ENCODE measurements around the gene PCNX3. TPM values are rescaled to one million over a fixed set of nuclear protein-coding genes. Genes with fewer than 3 reads are reported as not detected.
A peak's percentile ranks its signal among the peaks of the same experiment; 100 is the strongest.

PCNX3 gene
- total RNA-seq, 4 donors from 2014 or later = 60.2 to 106 (median 81.3) TPM

DNA sequence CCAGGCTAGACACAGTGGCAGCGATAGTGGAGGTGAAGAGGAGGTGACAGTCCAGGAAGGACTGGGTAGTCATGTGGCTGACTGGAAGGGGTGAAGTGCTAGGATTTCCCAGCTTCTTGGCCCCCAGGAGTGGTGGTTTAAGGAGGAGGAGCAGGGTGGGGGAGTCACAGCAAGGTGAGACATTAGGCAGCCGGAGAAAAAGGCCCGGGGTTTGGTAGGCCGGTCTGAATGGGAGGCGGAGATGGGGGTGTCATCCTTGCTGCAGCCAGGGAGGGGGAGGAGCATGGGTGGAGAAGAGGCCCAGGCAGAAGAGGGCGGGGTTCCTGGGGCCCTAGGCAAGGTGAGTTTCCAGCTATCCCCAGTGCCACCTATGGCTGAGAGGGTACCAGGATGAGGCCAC is 28.4 kb downstream of the PCNX3 start:
- Histone ChIP-seq H3K27ac (peak overlapping the region in 1 of 4 donors; percentile 42), H3K4me1 (peaks cover 0 to 27% (median 17%) of the 10 kb centered on the region in 4 donors), H3K9me3 (no peaks in the 10 kb centered on the region), H3K27me3 (no peaks in the 10 kb centered on the region), H3K4me3 (no peak overlapping the region), H3K36me3 (peaks cover 0 to 12% (median 0%) of the 10 kb centered on the region in 3 donors)
- DNase-seq = no peak
- TF ChIP-seq, protein P1, sequence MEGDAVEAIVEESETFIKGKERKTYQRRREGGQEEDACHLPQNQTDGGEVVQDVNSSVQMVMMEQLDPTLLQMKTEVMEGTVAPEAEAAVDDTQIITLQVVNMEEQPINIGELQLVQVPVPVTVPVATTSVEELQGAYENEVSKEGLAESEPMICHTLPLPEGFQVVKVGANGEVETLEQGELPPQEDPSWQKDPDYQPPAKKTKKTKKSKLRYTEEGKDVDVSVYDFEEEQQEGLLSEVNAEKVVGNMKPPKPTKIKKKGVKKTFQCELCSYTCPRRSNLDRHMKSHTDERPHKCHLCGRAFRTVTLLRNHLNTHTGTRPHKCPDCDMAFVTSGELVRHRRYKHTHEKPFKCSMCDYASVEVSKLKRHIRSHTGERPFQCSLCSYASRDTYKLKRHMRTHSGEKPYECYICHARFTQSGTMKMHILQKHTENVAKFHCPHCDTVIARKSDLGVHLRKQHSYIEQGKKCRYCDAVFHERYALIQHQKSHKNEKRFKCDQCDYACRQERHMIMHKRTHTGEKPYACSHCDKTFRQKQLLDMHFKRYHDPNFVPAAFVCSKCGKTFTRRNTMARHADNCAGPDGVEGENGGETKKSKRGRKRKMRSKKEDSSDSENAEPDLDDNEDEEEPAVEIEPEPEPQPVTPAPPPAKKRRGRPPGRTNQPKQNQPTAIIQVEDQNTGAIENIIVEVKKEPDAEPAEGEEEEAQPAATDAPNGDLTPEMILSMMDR (IDR thresholded peaks at IDR 0.05) = no peak

DNA sequence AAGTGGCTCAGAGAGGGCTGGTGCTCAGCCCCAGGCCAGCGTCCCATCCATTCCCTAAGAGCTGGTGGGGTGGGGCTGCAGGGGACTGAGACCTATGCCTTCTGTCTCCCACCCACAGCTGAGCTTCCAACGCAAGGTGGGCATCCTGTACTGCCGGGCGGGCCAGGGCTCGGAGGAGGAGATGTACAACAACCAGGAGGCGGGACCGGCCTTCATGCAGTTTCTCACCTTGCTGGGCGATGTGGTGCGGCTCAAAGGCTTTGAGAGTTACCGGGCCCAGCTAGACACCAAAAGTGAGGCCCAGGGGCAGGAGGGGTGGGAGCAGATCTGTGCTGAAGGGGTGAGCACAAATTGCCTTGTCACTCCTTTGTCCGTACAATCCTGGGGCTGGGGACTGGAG is 29.3 kb downstream of the PCNX3 start:
- TF ChIP-seq POLR2A (IDR thresholded peaks at IDR 0.05) = no peak
- TF ChIP-seq, protein P1 (IDR thresholded peaks at IDR 0.05) = no peak
- H3K4me3 ChIP-seq = no peak overlapping the region
- DNase-seq = no peak
- H3K27ac ChIP-seq = no peak overlapping the region
- H3K36me3 ChIP-seq = peaks cover 0 to 21% (median 0%) of the 10 kb centered on the region in 3 donors
- peaks cover 0 to 21% (median 10%) of the 10 kb centered on the region in 4 donors for H3K4me1 ChIP-seq
- H3K27me3 ChIP-seq = no peaks in the 10 kb centered on the region
- H3K9me3 ChIP-seq = no peaks in the 10 kb centered on the region

DNA sequence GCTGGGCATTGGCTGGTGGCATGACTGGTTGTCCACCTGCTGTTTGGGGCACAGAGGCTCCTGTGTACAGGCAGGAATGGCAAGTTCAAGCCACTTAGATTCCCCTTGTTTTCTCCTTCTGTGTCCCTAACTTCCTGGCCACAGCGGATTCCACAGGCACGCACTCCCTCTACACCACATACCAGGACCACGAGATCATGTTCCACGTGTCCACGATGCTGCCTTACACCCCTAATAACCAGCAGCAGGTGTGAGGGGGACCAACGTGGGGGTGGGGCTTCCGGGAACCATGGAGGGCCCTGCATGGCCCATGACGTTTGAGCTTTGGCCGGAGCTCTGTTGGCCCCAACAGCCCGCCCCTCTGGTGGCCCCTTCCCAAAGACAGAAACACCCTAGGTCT is 30.1 kb downstream of the PCNX3 start:
- Histone ChIP-seq H3K36me3 (peaks cover 0 to 28% (median 0%) of the 10 kb centered on the region in 3 donors), H3K4me3 (no peak overlapping the region), H3K27me3 (no peaks in the 10 kb centered on the region), H3K4me1 (peaks cover 0 to 16% (median 9%) of the 10 kb centered on the region in 4 donors), H3K9me3 (no peaks in the 10 kb centered on the region), H3K27ac (no peak overlapping the region)
- peak in 1 of 3 donors; percentile 46 for DNase-seq
- TF ChIP-seq, protein P1 (IDR thresholded peaks at IDR 0.05) = no peak
- TF ChIP-seq POLR2A (IDR thresholded peaks at IDR 0.05) = no peak

DNA sequence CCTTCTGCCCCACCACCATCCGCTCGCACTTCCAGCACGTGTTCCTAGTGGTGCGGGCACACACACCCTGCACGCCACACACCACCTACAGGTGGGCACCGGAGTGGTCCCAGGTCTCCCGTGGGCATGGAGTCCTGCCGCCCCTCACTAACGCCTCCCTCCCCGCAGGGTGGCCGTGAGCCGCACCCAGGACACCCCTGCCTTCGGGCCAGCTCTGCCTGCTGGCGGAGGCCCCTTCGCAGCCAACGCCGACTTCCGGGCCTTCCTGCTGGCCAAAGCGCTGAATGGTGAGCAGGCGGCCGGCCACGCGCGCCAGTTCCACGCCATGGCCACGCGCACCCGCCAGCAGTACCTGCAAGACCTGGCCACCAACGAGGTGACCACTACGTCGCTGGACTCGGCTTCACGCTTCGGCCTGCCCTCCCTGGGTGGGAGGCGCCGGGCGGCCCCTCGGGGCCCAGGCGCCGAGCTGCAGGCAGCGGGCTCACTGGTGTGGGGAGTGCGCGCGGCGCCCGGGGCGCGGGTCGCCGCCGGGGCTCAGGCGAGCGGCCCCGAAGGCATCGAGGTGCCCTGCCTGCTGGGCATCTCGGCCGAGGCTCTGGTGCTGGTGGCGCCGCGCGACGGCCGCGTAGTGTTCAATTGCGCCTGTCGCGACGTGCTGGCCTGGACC is 30.8 kb downstream of the PCNX3 start:
- Histone ChIP-seq H3K27me3 (no peaks in the 10 kb centered on the region), H3K4me1 (peaks cover 0 to 15% (median 10%) of the 10 kb centered on the region in 4 donors), H3K36me3 (peaks cover 0 to 28% (median 0%) of the 10 kb centered on the region in 3 donors), H3K9me3 (no peaks in the 10 kb centered on the region), H3K4me3 (peak overlapping the region in 2 of 4 donors; percentile 49 to 64), H3K27ac (peak overlapping the region in 1 of 4 donors; percentile 80)
- peak in 1 of 3 donors; percentile 45 for DNase-seq
- TF ChIP-seq POLR2A (IDR thresholded peaks at IDR 0.05) = no peak
- TF ChIP-seq, protein P1 (IDR thresholded peaks at IDR 0.05) = no peak

DNA sequence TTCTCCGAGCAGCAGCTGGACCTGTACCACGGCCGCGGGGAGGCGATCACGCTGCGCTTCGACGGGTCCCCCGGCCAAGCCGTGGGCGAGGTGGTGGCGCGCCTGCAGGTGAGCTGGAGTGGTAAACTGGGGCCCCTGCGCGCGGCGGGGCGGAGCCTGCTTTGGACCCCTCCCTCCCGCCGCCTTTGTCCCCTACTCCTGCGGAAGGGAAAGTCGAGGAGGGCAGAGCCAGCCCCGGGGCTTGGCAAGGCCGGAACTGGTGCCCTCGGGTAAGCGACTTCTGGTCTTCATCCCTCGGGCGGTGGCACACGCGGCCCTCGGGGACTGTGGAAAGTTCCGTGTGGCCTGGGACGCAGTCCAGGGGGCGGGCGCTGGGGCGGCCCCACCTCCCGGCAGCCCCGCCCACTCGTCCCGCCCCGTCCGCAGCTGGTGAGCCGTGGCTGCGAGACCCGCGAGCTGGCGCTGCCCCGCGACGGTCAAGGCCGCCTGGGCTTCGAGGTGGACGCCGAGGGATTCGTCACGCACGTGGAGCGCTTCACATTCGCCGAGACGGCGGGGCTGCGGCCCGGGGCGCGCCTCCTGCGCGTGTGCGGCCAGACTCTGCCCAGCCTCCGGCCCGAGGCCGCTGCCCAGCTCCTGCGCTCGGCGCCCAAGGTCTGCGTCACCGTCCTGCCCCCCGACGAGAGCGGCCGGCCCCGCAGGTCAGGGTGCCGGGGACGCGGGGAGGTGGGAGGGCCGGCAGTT is 31.6 kb downstream of the PCNX3 start:
- TF ChIP-seq POLR2A (IDR thresholded peaks at IDR 0.05) = no peak
- TF ChIP-seq, protein P1 (IDR thresholded peaks at IDR 0.05) = peak in 2 of 6 experiments; percentile 10 to 21

More for the DNA sequence above, 31.6 kb downstream of the PCNX3 start:
- H3K9me3 ChIP-seq = no peaks in the 10 kb centered on the region
- peak overlapping the region in 1 of 4 donors; percentile 80 for H3K27ac ChIP-seq
- no peaks in the 10 kb centered on the region for H3K27me3 ChIP-seq
- peaks cover 0 to 28% (median 0%) of the 10 kb centered on the region in 3 donors for H3K36me3 ChIP-seq
- peak in 2 of 3 donors; percentile 70 to 82 for DNase-seq
- H3K4me1 ChIP-seq = peaks cover 0 to 19% (median 12%) of the 10 kb centered on the region in 4 donors
- peak overlapping the region in 3 of 4 donors; percentile 31 to 64 (median 49) for H3K4me3 ChIP-seq

Data from Peyer's patch (tissue), 4 donors.